Choroid plexus epithelial cell (primary cell): ENCODE measurements around the gene ADAT3.
"Not testable (repeated sequence)": the region's sequence is repeated elsewhere in the genome, so short reads cannot be mapped to it uniquely, and the experiment has no call there.

Experiments used
- DNase-seq: peaks from one replicate; pipeline ENCODE4 v3.0.0-alpha.2; 2010; ENCODE audit warnings: low read depth
- H3K4me3 ChIP-seq: 2 replicates; pipeline ENCODE4 v1.5.1; 2011; ENCODE audit warnings: low read depth, mild to moderate bottlenecking, control low read depth, low read length, moderate library complexity
- TF ChIP-seq, protein P1 (sequence below): conservative IDR thresholded peaks from 2 replicates; pipeline ENCODE4 v1.5.1; 2011; ENCODE audit warnings: low read depth, mild to moderate bottlenecking, control low read depth, inconsistent platforms, low read length, moderate library complexity

The ADAT3 gene

GRCh38 chr19:1875646-1876495 is 29.3 kb upstream of the ADAT3 start:
- H3K4me3 ChIP-seq = peak overlapping the region; percentile 95
- TF ChIP-seq, protein P1, sequence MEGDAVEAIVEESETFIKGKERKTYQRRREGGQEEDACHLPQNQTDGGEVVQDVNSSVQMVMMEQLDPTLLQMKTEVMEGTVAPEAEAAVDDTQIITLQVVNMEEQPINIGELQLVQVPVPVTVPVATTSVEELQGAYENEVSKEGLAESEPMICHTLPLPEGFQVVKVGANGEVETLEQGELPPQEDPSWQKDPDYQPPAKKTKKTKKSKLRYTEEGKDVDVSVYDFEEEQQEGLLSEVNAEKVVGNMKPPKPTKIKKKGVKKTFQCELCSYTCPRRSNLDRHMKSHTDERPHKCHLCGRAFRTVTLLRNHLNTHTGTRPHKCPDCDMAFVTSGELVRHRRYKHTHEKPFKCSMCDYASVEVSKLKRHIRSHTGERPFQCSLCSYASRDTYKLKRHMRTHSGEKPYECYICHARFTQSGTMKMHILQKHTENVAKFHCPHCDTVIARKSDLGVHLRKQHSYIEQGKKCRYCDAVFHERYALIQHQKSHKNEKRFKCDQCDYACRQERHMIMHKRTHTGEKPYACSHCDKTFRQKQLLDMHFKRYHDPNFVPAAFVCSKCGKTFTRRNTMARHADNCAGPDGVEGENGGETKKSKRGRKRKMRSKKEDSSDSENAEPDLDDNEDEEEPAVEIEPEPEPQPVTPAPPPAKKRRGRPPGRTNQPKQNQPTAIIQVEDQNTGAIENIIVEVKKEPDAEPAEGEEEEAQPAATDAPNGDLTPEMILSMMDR = no peak
- DNase-seq = peak; percentile 88

- TF ChIP-seq, protein P1 = peak; percentile 7
- DNase-seq = not testable (repeated sequence)
These were observed 28.5 kb upstream of the ADAT3 start for GRCh38 chr19:1876496-1877279.

GRCh38 chr19:1877280-1877660 is 27.9 kb upstream of the ADAT3 start:
- DNase-seq, H3K4me3 ChIP-seq: not testable (repeated sequence)

More at GRCh38 chr19:1876496-1877279, 28.5 kb upstream of the ADAT3 start:
- H3K4me3 ChIP-seq = peak overlapping the region; percentile 95

DNA sequence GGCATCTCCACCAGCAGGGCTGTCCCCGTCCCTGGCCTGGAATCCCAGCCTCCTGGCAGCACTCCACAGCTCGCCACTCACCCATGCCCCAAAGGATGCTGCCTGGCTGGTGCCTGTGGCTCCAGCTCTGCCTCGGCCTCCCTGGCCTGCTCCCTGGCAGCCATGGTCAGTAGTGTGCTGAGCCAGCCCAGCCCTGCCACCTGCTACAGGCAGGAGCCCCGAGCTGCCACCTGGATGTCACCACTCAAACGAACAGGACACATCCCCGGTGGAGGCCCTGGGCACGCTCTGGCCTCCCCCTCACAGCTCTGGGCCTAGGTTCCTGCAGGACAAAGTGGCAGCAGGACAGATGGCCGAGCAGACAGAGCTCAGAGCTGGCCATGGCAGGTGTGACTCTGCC is 26.6 kb upstream of the ADAT3 start:
- not testable (repeated sequence) for DNase-seq, H3K4me3 ChIP-seq

DNA sequence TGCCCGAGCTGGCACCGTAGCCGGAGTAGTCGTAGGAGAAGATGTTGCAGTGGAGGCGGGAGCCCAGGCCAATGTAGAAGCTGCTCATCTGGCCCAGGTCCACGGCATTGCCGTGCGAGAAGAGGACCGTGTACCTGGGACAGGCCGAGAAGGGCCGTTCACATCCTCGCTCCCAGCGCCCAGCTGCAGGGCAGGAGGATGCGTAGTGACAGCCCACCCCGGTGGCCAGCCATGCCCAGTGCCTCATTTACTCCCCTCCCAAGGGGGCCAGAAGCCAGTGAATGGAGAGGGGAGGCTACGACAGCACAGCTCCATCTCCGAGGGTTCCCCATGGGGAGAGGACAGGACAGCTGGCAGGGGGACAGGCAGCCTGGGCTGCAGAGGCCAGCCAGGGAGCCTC is 25.2 kb upstream of the ADAT3 start:
- H3K4me3 ChIP-seq, DNase-seq: not testable (repeated sequence)

- no peak overlapping the region for H3K4me3 ChIP-seq
- DNase-seq = no peak
- TF ChIP-seq, protein P1 = no peak
These were observed 24.4 kb upstream of the ADAT3 start for GRCh38 chr19:1880611-1881392.

- H3K4me3 ChIP-seq = not testable (repeated sequence)
These were observed 23.7 kb upstream of the ADAT3 start for GRCh38 chr19:1881393-1882088.

DNA sequence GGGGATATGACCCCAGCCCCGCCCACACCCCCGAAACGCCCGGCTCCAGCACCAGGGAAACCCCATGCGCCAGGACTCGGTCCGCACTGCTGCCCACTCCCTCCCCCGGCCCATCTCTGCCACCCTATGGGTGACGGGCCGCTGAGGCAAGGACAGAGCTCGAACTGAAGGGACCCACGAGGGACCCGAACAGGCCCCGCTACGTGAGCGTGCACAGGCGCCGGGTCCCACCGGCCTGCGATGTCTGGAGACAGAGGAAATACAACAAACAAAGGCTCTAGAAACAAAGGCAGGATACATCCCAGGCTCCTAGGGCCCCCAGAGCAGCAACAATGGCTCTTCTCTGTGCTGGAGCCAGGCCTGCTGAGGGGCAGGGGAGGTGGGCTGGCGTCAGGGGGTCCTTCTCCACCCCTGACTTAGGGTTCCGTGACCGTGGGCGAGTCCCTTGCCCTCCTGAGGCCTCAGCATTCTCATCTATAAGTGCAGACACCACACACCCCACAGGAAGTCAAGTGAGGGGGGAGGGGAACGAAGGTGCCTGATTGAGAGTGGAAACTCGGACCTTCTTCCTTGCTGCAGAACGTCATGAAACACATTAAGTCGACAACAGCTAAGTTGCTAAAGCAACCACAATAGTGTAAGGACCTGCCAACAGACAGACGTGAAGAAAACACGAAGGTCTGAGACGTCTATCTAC is 23.0 kb upstream of the ADAT3 start:
- TF ChIP-seq, protein P1 = no peak
- DNase-seq = no peak
- H3K4me3 ChIP-seq = no peak overlapping the region

More at GRCh38 chr19:1881393-1882088, 23.7 kb upstream of the ADAT3 start:
- DNase-seq = not testable (repeated sequence)
